DND-41 (cell line): ENCODE results near the gene STAMBPL1.

Experiments
- ATAC-seq: fragments of 200-7000 bp; cut with Tn5 transposase; 3 replicates; pipeline ENCODE4 v1.9.1; 2021; ENCODE audit warnings: low read depth; ENCODE audit not compliant: insufficient read depth
- DNase-seq: peaks from one replicate; pipeline ENCODE4 v3.0.0-alpha.2; 2020
- H2AFZ ChIP-seq: 2 replicates; pipeline ENCODE4 v1.6.0; 2012; ENCODE audit warnings: low read depth, low read length
- H3K27ac ChIP-seq: 2 replicates; pipeline ENCODE4 v1.5.1; 2012; ENCODE audit warnings: low read length, inconsistent platforms
- H3K27me3 ChIP-seq: fragments of 200-600 bp; sonication (generic); 2 replicates; pipeline ENCODE4 v1.6.0; 2012; ENCODE audit warnings: low read length, mild to moderate bottlenecking, inconsistent platforms; ENCODE audit not compliant: insufficient read depth, poor library complexity
- H3K36me3 ChIP-seq: 2 replicates; pipeline ENCODE4 v1.5.1; 2012; ENCODE audit warnings: low read length, inconsistent platforms; ENCODE audit not compliant: insufficient read depth
- H3K4me1 ChIP-seq: 2 replicates; pipeline ENCODE4 v1.5.1; 2012; ENCODE audit warnings: mild to moderate bottlenecking, low read length; ENCODE audit not compliant: insufficient read depth
- H3K4me2 ChIP-seq: 2 replicates; pipeline ENCODE4 v1.6.0; 2012; ENCODE audit warnings: mild to moderate bottlenecking, moderate library complexity, low read length, inconsistent platforms; ENCODE audit not compliant: insufficient read depth
- H3K4me3 ChIP-seq, 2 experiments: fragments of 200-600 bp in 1 of 2; shearing (Covaris generic) in 1 of 2; 2 replicates each; pipeline ENCODE4 v1.5.1; 2012 to 2016; ENCODE audit warnings: inconsistent platforms in 2 of 2, low read length in 2 of 2, mild to moderate bottlenecking in 2 of 2, low read depth in 1 of 2, moderate library complexity in 1 of 2
- H3K79me2 ChIP-seq: 2 replicates; pipeline ENCODE4 v1.6.0; 2012; ENCODE audit warnings: low read length, inconsistent platforms; ENCODE audit not compliant: insufficient read depth
- H3K9ac ChIP-seq: 2 replicates; pipeline ENCODE4 v1.6.0; 2012; ENCODE audit warnings: low read depth, mild to moderate bottlenecking, inconsistent platforms, low read length, moderate library complexity
- H3K9me3 ChIP-seq: 2 replicates; pipeline ENCODE4 v1.5.1; 2012; ENCODE audit warnings: low read length, moderate library complexity, mild to moderate bottlenecking, inconsistent platforms; ENCODE audit not compliant: insufficient read depth, severe bottlenecking
- H4K20me1 ChIP-seq: 2 replicates; pipeline ENCODE4 v1.6.0; 2012; ENCODE audit warnings: low read length; ENCODE audit not compliant: insufficient read depth
- CTCF ChIP-seq: IDR thresholded peaks from 2 replicates; pipeline ENCODE4 v1.5.1; 2012; ENCODE audit warnings: borderline replicate concordance, low read length, moderate library complexity, mild to moderate bottlenecking; ENCODE audit not compliant: poor library complexity, severe bottlenecking; ENCODE audit errors: extremely low read depth
- EZH2 ChIP-seq: IDR thresholded peaks from 3 replicates; pipeline ENCODE4 v1.6.1; 2012; ENCODE audit warnings: borderline replicate concordance, low read depth, mild to moderate bottlenecking, moderate library complexity, low read length, inconsistent platforms; ENCODE audit not compliant: severe bottlenecking

The STAMBPL1 gene

DNA sequence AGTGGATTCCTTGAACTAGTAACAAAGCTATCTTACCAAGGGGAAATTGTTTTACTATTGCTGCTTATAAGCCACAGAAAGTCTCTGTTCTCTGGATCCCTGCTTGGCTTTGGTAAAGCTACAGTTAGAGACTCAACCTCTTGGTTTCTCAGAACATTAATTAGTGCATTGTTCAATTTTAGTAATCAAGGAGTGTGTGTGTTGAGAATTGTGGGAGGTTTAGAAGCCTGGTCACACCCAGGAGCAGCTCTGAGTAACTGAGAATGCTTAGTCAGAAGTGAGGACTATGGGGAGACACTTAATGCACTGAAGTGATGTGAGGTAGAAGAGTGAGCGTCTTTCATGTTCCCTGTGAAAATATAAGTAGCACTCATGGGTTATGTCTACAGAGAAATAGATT is 80.8 kb downstream of the STAMBPL1 start:
- peaks cover 10% of the 10 kb centered on the region for H3K4me1 ChIP-seq
- DNase-seq, result no peak
- ATAC-seq, result no peak
- no peaks in the 10 kb centered on the region for H3K36me3 ChIP-seq
- no peaks in the 10 kb centered on the region for H4K20me1 ChIP-seq
- TF ChIP-seq EZH2 (no peak), CTCF (no peak)
- H2AFZ ChIP-seq, result no peak overlapping the region
- no peak overlapping the region for H3K9ac ChIP-seq
- no peak overlapping the region for H3K27ac ChIP-seq
- H3K79me2 ChIP-seq, result no peaks in the 10 kb centered on the region
- H3K4me2 ChIP-seq, result no peak overlapping the region
- no peak overlapping the region for H3K4me3 ChIP-seq
- no peaks in the 10 kb centered on the region for H3K9me3 ChIP-seq
- H3K27me3 ChIP-seq, result no peaks in the 10 kb centered on the region

- no peak overlapping the region for H3K9ac ChIP-seq
- H3K27me3 ChIP-seq, result no peaks in the 10 kb centered on the region
- no peak overlapping the region for H3K4me3 ChIP-seq
- H3K27ac ChIP-seq, result no peak overlapping the region
- no peak overlapping the region for H3K4me2 ChIP-seq
- ATAC-seq (no peak), DNase-seq (no peak)
- no peaks in the 10 kb centered on the region for H3K9me3 ChIP-seq
- no peaks in the 10 kb centered on the region for H3K79me2 ChIP-seq
- H3K4me1 ChIP-seq, result peaks cover 10% of the 10 kb centered on the region
- H2AFZ ChIP-seq, result no peak overlapping the region
- TF ChIP-seq EZH2, result no peak
- TF ChIP-seq CTCF, result no peak
- H3K36me3 ChIP-seq, result no peaks in the 10 kb centered on the region
- H4K20me1 ChIP-seq, result no peaks in the 10 kb centered on the region
Measured at GRCh38 chr10:88961266-88961665, 81.2 kb downstream of the STAMBPL1 start.

DNA sequence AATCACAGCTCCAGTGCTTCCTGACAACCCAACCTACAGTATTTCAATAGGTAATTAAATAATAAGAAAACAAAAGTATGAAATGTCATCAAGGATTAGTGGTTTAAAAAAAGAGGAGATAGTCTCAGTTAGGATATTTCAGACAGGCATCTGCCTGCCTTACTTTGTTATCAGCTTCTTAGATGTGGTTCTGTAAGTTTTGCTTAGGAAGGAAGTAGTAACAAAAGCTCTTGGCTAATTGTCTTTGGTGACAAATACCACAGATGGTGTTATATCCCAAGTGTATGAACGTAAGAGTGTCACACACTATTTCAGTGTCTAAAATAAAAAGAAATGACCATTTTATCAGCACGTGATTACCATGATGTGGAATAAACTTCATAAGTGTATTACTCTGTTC is 82.3 kb downstream of the STAMBPL1 start:
- Histone ChIP-seq H3K9me3 (no peaks in the 10 kb centered on the region), H3K79me2 (no peaks in the 10 kb centered on the region), H3K36me3 (no peaks in the 10 kb centered on the region), H2AFZ (no peak overlapping the region), H3K4me3 (no peak overlapping the region), H3K4me2 (no peak overlapping the region), H3K4me1 (peaks cover 10% of the 10 kb centered on the region), H3K9ac (no peak overlapping the region), H4K20me1 (no peaks in the 10 kb centered on the region), H3K27me3 (no peaks in the 10 kb centered on the region), H3K27ac (no peak overlapping the region)
- peak; percentile 96 for ATAC-seq
- DNase-seq, result no peak
- no peak for TF ChIP-seq CTCF
- TF ChIP-seq EZH2, result no peak

DNA sequence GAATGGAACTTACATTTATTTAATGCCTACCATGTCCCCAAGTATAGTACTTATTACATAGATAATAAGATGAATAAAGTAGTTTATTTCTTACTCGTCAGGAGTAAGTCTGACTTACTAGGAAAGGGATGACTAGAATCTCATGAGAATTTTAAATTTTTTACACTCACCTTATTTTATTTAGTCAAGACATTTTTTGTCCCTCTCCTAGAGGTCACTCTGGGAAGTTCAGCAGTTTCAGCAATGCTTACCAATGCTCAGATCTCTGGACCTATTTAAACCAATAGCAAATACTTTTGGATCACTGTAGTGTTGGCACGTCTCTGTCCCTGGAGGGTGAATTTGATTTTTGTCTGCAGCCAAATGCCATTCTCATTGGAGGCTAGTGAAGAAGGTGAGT is 83.3 kb downstream of the STAMBPL1 start:
- Histone ChIP-seq H3K79me2 (no peaks in the 10 kb centered on the region), H3K4me1 (peaks cover 10% of the 10 kb centered on the region), H3K9ac (no peak overlapping the region), H3K27me3 (no peaks in the 10 kb centered on the region), H3K4me2 (no peak overlapping the region), H3K9me3 (no peaks in the 10 kb centered on the region), H3K4me3 (no peak overlapping the region), H2AFZ (no peak overlapping the region), H3K27ac (no peak overlapping the region), H3K36me3 (no peaks in the 10 kb centered on the region), H4K20me1 (no peaks in the 10 kb centered on the region)
- no peak for ATAC-seq
- no peak for DNase-seq
- TF ChIP-seq CTCF (peak; percentile 3), EZH2 (no peak)
